Gastroesophageal sphincter (tissue), 4 donors: Measurements from ENCODE around the gene RUNX2. TPM values are rescaled to one million over a fixed set of nuclear protein-coding genes. Genes with fewer than 3 reads are reported as not detected.

Source experiments
- ATAC-seq: fragments of 150-250 bp; one replicate; pipeline ENCODE4 v1.9.1; 2016; ENCODE audit warnings: mild to moderate bottlenecking, moderate library complexity
- H3K27ac ChIP-seq, 4 donors: fragments of 200-600 bp; sonication (generic) in 3 of 4; 1 replicate in 3 of 4; 2 replicates in 1 of 4; pipeline ENCODE4 v1.5.1; 2016 to 2019
- H3K27me3 ChIP-seq: fragments of 200-600 bp; sonication (generic); one replicate; pipeline ENCODE4 v1.5.1; 2019
- H3K36me3 ChIP-seq, 2 donors: fragments of 200-600 bp; sonication (generic); one replicate each; pipeline ENCODE4 v1.5.1; 2019; ENCODE audit warnings: control low read depth in 1 of 2
- H3K4me1 ChIP-seq, 3 donors: fragments of 200-600 bp; sonication (generic); 1 replicate in 2 of 3; 2 replicates in 1 of 3; pipeline ENCODE4 v1.5.1; 2016 to 2019; ENCODE audit warnings: control low read depth in 2 of 3
- H3K4me3 ChIP-seq, 2 donors: fragments of 200-600 bp; sonication (generic); one replicate each; pipeline ENCODE4 v1.5.1; 2019; ENCODE audit warnings: mild to moderate bottlenecking in 1 of 2, moderate library complexity in 1 of 2
- H3K9me3 ChIP-seq, 3 donors: fragments of 200-600 bp; sonication (generic); one replicate each; pipeline ENCODE4 v1.5.1; 2017 to 2019; ENCODE audit warnings: control low read depth in 2 of 3
- CTCF ChIP-seq, 4 experiments: fragments of 200-600 bp in 2 of 4; fragments of 450-650 bp in 2 of 4; sonication (generic) in 1 of 4; IDR thresholded peaks; one replicate each; pipeline ENCODE4 v1.5.1; 2017 to 2019; ENCODE audit warnings: antibody characterized with exemption in 4 of 4, mild to moderate bottlenecking in 2 of 4, moderate library complexity in 2 of 4
- EP300 ChIP-seq: sonication (generic); formaldehyde crosslinking; IDR thresholded peaks from one replicate; pipeline ENCODE4 v1.6.1; 2017; ENCODE audit warnings: antibody characterized with exemption, mild to moderate bottlenecking
- POLR2A ChIP-seq, 2 donors: fragments of 450-650 bp; IDR thresholded peaks; one replicate each; pipeline ENCODE4 v1.6.1; 2017; ENCODE audit warnings: antibody characterized with exemption in 2 of 2, mild to moderate bottlenecking in 2 of 2, moderate library complexity in 1 of 2
- POLR2AphosphoS5 ChIP-seq: sonication (generic); formaldehyde crosslinking; IDR thresholded peaks from one replicate; pipeline ENCODE4 v1.6.1; 2017; ENCODE audit warnings: antibody characterized with exemption
- WGBS, 2 donors: methylation state at CpG; one replicate each; pipeline ENCODE4 v1.1.5; 2018; ENCODE audit warnings: low coverage in 1 of 2; 5-methylcytosine and 5-hydroxymethylcytosine counted together
- total RNA-seq, 4 donors: library from RNA; depleted of rRNA; stranded (reverse); fragments of >200 nt; gene quantifications; one replicate each; pipeline ENCODE4 v1.1.0, GENCODE V29; 2016

RUNX2 gene
- total RNA-seq, 4 donors from 2014 or later: 0.16 to 0.94 (median 0.65) TPM

DNA sequence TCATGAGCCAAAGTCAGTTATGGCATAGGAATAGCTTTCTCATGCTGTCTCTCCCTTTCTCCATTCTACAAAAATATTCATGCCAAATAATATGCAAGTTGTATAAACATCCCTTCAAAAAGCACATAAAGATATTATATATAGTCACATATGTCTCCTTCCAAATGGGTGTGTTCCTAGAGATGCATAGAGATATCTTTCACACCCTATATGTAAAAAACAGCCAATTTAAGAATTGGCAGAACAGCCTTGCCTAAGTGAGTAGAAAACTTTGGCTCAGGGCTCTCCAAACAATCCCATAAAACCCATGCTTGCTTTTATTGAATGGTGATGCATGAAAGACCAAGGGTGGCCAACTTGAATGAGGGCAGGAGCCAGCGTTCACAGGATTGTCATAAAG, 324.3 kb downstream of the RUNX2 start:
- TF ChIP-seq CTCF (IDR thresholded peaks at IDR 0.05) (no peak), POLR2AphosphoS5 (no peak), EP300 (no peak), POLR2A (IDR thresholded peaks at IDR 0.05) (no peak)
- no peaks in the 10 kb centered on the region for H3K9me3 ChIP-seq
- no peak overlapping the region for H3K27ac ChIP-seq
- H3K4me3 ChIP-seq: no peak overlapping the region
- no peaks in the 10 kb centered on the region for H3K4me1 ChIP-seq
- H3K36me3 ChIP-seq: no peaks in the 10 kb centered on the region
- 64 to 100% methylated on average over 1 of the region's 1 CpG for WGBS, 2 donors
- peaks cover 28% of the 10 kb centered on the region for H3K27me3 ChIP-seq
- no peak for ATAC-seq

DNA sequence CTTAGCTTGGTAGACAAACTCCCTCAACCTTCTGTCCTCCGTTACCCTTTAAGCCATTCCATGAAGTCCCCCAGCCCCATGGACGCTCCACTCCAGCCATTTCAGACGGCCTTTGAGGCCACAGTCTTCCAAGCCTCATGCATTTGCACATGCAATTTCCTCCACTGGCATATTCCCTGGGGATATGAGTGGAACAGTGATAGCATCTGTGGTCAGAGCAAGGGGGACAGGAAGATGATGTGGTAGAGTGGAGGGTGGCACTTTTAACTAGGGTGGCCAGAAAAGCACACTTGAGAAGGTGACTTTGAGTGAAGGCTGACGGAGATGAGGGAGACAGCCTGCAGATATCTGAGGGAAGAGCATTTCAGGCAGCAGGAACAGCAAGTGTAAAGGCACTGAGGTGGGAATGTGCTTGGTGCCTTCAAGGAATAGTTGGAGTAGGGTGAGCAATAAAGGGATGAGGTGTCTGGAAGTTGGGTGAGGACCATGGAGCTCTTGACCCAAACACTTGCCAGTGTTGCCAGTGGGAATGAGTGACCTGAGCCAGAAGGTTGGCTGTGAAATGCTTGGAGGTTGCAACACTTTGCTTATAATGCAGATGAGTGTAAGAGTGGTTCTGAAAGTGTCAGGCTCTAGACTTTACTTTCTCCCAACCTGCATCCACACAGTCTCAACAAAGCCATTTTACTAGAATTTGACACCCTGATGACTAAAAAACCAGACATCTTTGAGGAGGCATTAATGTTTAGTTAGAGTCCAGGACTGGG, 325.2 kb downstream of the RUNX2 start:
- ATAC-seq: no peak
- H3K9me3 ChIP-seq: no peaks in the 10 kb centered on the region
- H3K27me3 ChIP-seq: peaks cover 28% of the 10 kb centered on the region
- 92 to 93% methylated on average over 3 to 4 of the region's 4 CpGs for WGBS, 2 donors
- no peak overlapping the region for H3K27ac ChIP-seq
- TF ChIP-seq EP300: no peak
- TF ChIP-seq POLR2A (IDR thresholded peaks at IDR 0.05): no peak
- no peak for TF ChIP-seq CTCF (IDR thresholded peaks at IDR 0.05)
- TF ChIP-seq POLR2AphosphoS5: no peak
- no peaks in the 10 kb centered on the region for H3K36me3 ChIP-seq
- no peak overlapping the region for H3K4me3 ChIP-seq
- H3K4me1 ChIP-seq: no peaks in the 10 kb centered on the region

DNA sequence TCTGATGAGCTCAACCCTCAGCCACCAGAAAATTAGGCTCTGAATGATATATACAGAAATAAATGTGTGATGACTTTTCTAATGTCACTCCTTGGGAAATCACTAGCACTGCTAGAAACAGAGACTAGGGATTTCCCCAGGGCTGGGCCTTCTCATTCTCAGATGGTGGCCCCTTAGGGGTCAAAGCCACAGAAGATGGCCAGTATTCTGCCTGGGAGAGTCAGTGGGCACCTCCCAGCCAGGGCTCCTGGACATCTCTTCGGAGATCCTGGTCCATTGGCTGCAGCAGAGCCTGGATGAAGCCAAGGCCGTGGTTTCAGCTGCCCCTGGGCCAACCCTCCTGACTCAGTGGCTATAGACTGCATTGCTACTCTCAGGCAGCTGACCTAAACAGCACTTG, 326.5 kb downstream of the RUNX2 start:
- no peaks in the 10 kb centered on the region for H3K36me3 ChIP-seq
- no peak overlapping the region for H3K27ac ChIP-seq
- no peak overlapping the region for H3K4me3 ChIP-seq
- no peaks in the 10 kb centered on the region for H3K4me1 ChIP-seq
- no peaks in the 10 kb centered on the region for H3K9me3 ChIP-seq
- no peak for ATAC-seq
- WGBS, 2 donors: 83% methylated on average over 2 of the region's 2 CpGs; no CpG with 5 or more reads in 1 of the 2 donors
- H3K27me3 ChIP-seq: peaks cover 28% of the 10 kb centered on the region
- TF ChIP-seq EP300 (no peak), CTCF (IDR thresholded peaks at IDR 0.05) (no peak), POLR2AphosphoS5 (no peak), POLR2A (IDR thresholded peaks at IDR 0.05) (no peak)

- no peaks in the 10 kb centered on the region for H3K36me3 ChIP-seq
- H3K4me1 ChIP-seq: no peaks in the 10 kb centered on the region
- ATAC-seq: no peak
- no peak overlapping the region for H3K4me3 ChIP-seq
- peaks cover 28% of the 10 kb centered on the region for H3K27me3 ChIP-seq
- WGBS, 2 donors: 56 to 67% methylated on average over 1 to 2 of the region's 4 CpGs
- H3K9me3 ChIP-seq: no peaks in the 10 kb centered on the region
- TF ChIP-seq POLR2AphosphoS5 (no peak), EP300 (no peak), POLR2A (IDR thresholded peaks at IDR 0.05) (no peak), CTCF (IDR thresholded peaks at IDR 0.05) (no peak)
- no peak overlapping the region for H3K27ac ChIP-seq
Measured at GRCh38 chr6:45655745-45656476, 327.8 kb downstream of the RUNX2 start.

DNA sequence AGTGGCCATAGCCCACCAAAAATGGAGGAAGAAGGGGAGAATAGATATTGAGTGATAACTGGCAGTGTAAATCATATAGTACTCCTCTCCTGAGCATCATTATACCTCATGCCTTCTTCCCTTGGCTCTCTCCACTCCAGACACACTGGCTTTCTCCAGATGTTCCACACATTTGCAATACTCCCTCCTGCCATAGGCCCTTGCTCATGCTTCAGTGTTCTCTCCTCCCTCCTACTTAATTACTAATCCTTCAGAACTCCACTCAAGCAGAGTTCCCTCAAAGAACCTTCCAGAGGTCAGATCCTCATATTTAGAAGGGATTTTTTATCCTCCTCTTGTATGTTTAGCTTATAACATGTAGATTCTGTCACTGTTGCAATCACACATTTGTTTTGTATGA, 329.1 kb downstream of the RUNX2 start:
- H3K27me3 ChIP-seq: peaks cover 39% of the 10 kb centered on the region
- ATAC-seq: no peak
- H3K9me3 ChIP-seq: no peaks in the 10 kb centered on the region
- TF ChIP-seq POLR2A (IDR thresholded peaks at IDR 0.05) (no peak), CTCF (IDR thresholded peaks at IDR 0.05) (no peak)
- H3K27ac ChIP-seq: no peak overlapping the region
- no peak overlapping the region for H3K4me3 ChIP-seq
- no peaks in the 10 kb centered on the region for H3K4me1 ChIP-seq
- H3K36me3 ChIP-seq: no peaks in the 10 kb centered on the region
